H1 (cell line): Measurements from ENCODE around the gene MYOM3. TPM values are rescaled to one million over a fixed set of nuclear protein-coding genes. Genes with fewer than 3 reads are reported as not detected.

ENCODE experiments used
- CTCF ChIA-PET: fragments of 300-600 bp; sonication (Branson Sonifier 250); formaldehyde crosslinking; loops from one replicate; lab custom pipeline; 2021; ENCODE audit not compliant: partially characterized antibody; lab: Charles Lee
- POLR2A ChIA-PET: fragments of 300-600 bp; sonication (Branson Sonifier 250); formaldehyde crosslinking; loops from one replicate; lab custom pipeline; 2021; ENCODE audit warnings: inconsistent platforms; ENCODE audit not compliant: partially characterized antibody; lab: Charles Lee
- DNase-seq, 2 experiments: peaks; one replicate each; pipeline versions ENCODE4 v3.0.0 to v3.0.0-alpha.2; 2010 to 2022; ENCODE audit warnings: low spot score in 2 of 2, low read depth in 1 of 2, mixed read lengths in 1 of 2
- FAIRE-seq: peaks from 2 replicates; lab custom pipeline; 2011; peaks lifted over from hg19 to GRCh38; lab: Jason Lieb, UNC
- H2AFZ ChIP-seq: 2 replicates; pipeline ENCODE4 v1.8.1; 2012; ENCODE audit warnings: low read length, inconsistent platforms
- H2AK5ac ChIP-seq: 2 replicates; pipeline ENCODE4 v1.6.1; 2013; ENCODE audit warnings: low read depth, low read length
- H2BK120ac ChIP-seq: replicated peaks from 2 replicates; pipeline ENCODE3; 2013; ENCODE audit warnings: low read depth, low read length, inconsistent platforms
- H2BK12ac ChIP-seq: 2 replicates; pipeline ENCODE4 v1.6.1; 2013; ENCODE audit warnings: low read depth, low read length
- H2BK15ac ChIP-seq: 2 replicates; pipeline ENCODE4 v1.6.1; 2013; ENCODE audit warnings: low read length
- H2BK20ac ChIP-seq: 2 replicates; pipeline ENCODE4 v1.6.1; 2013; ENCODE audit warnings: low read length
- H2BK5ac ChIP-seq: 2 replicates; pipeline ENCODE4 v1.6.1; 2013; ENCODE audit warnings: low read depth, low read length
- H3K14ac ChIP-seq: 2 replicates; pipeline ENCODE4 v1.6.1; 2013; ENCODE audit warnings: inconsistent platforms; ENCODE audit not compliant: insufficient read length
- H3K18ac ChIP-seq: 2 replicates; pipeline ENCODE4 v1.6.1; 2013; ENCODE audit warnings: low read length; ENCODE audit errors: extremely low read depth
- H3K23ac ChIP-seq: 2 replicates; pipeline ENCODE4 v1.6.1; 2013; ENCODE audit warnings: inconsistent platforms; ENCODE audit not compliant: insufficient read length
- H3K23me2 ChIP-seq: 2 replicates; pipeline ENCODE4 v1.6.1; 2013; ENCODE audit warnings: low read depth, low read length
- H3K27ac ChIP-seq: 2 replicates; pipeline ENCODE4 v1.6.1; 2011; ENCODE audit warnings: low read depth, low read length, inconsistent platforms
- H3K27me3 ChIP-seq, 4 experiments: replicated peaks in 1 of 4; 1 replicate in 1 of 4; 2 replicates in 3 of 4; pipeline versions ENCODE4 v1.6.1 to v1.8.1; 2011 to 2013; ENCODE audit warnings: low read length in 3 of 4, mild to moderate bottlenecking in 3 of 4, inconsistent platforms in 2 of 4, mixed read lengths in 2 of 4, moderate library complexity in 1 of 4; ENCODE audit not compliant: control insufficient read depth in 3 of 4, insufficient read depth in 3 of 4; ENCODE audit errors: extremely low read depth in 1 of 4
- H3K36me3 ChIP-seq, 4 experiments: 2 replicates each; pipeline versions ENCODE4 v1.6.1 to v1.8.1; 2011 to 2013; ENCODE audit warnings: mild to moderate bottlenecking in 4 of 4, low read length in 3 of 4, moderate library complexity in 2 of 4, control low read depth in 1 of 4, inconsistent platforms in 1 of 4; ENCODE audit not compliant: insufficient read depth in 4 of 4, control insufficient read depth in 2 of 4
- H3K4ac ChIP-seq: replicated peaks from 2 replicates; pipeline ENCODE3; 2013; ENCODE audit warnings: low read length, low read depth, mixed read lengths, inconsistent platforms; ENCODE audit not compliant: insufficient read length
- H3K4me1 ChIP-seq, 4 experiments: replicated peaks in 1 of 4; 1 replicate in 1 of 4; 2 replicates in 3 of 4; pipeline versions ENCODE4 v1.6.1 to v1.8.1; 2011 to 2013; ENCODE audit warnings: low read length in 3 of 4, inconsistent platforms in 2 of 4, mixed read lengths in 1 of 4; ENCODE audit not compliant: insufficient read depth in 4 of 4, control insufficient read depth in 3 of 4
- H3K4me2 ChIP-seq, 2 experiments: 2 replicates each; pipeline versions ENCODE4 v1.6.1 to v1.8.1; 2011 to 2013; ENCODE audit warnings: low read depth in 2 of 2, low read length in 2 of 2, control low read depth in 1 of 2, inconsistent platforms in 1 of 2, mild to moderate bottlenecking in 1 of 2; ENCODE audit not compliant: insufficient read depth in 1 of 2
- H3K4me3 ChIP-seq, 4 experiments: fragments of 200-600, 300-600 bp in 1 of 4; sonication (generic), shearing (Covaris generic), sonication (Bioruptor Twin) in 1 of 4; 2 replicates each; pipeline versions ENCODE4 v1.5.1 to v1.8.1; 2011 to 2016; ENCODE audit warnings: low read length in 4 of 4, low read depth in 3 of 4, control low read depth in 2 of 4, inconsistent platforms in 2 of 4, mild to moderate bottlenecking in 2 of 4, mixed read lengths in 1 of 4, moderate library complexity in 1 of 4; ENCODE audit not compliant: insufficient read depth in 2 of 4; ENCODE audit errors: extremely low read depth in 1 of 4
- H3K56ac ChIP-seq: replicated peaks from 2 replicates; pipeline ENCODE3; 2013; ENCODE audit warnings: low read depth, mild to moderate bottlenecking, mixed read lengths, low read length, inconsistent platforms; ENCODE audit not compliant: insufficient read length
- H3K79me1 ChIP-seq: 2 replicates; pipeline ENCODE4 v1.6.1; 2013; ENCODE audit warnings: low read depth, low read length, control low read depth
- H3K79me2 ChIP-seq, 2 experiments: 2 replicates each; pipeline versions ENCODE4 v1.6.1 to v1.8.1; 2012 to 2013; ENCODE audit warnings: low read length in 2 of 2, mild to moderate bottlenecking in 2 of 2, inconsistent platforms in 1 of 2; ENCODE audit not compliant: insufficient read depth in 2 of 2, control insufficient read depth in 1 of 2
- H3K9ac ChIP-seq, 4 experiments: replicated peaks in 1 of 4; 1 replicate in 1 of 4; 2 replicates in 3 of 4; pipeline versions ENCODE4 v1.6.1 to v1.8.1; 2011 to 2013; ENCODE audit warnings: low read depth in 3 of 4, low read length in 3 of 4, control low read depth in 2 of 4, mild to moderate bottlenecking in 2 of 4, moderate library complexity in 2 of 4, inconsistent platforms in 1 of 4; ENCODE audit errors: extremely low read depth in 1 of 4
- H3K9me3 ChIP-seq, 2 experiments: 2 replicates each; pipeline versions ENCODE4 v1.6.1 to v1.8.1; 2012 to 2013; ENCODE audit warnings: mild to moderate bottlenecking in 2 of 2, moderate library complexity in 2 of 2, control low read depth in 1 of 2, inconsistent platforms in 1 of 2, low read depth in 1 of 2, low read length in 1 of 2, mixed read lengths in 1 of 2; ENCODE audit not compliant: insufficient read depth in 2 of 2
- H4K20me1 ChIP-seq, 2 experiments: replicated peaks in 1 of 2; 2 replicates each; pipeline versions ENCODE3 to v1.8.1; 2011 to 2013; ENCODE audit warnings: inconsistent platforms in 2 of 2, low read length in 2 of 2, mild to moderate bottlenecking in 1 of 2; ENCODE audit not compliant: insufficient read depth in 2 of 2, control insufficient read depth in 1 of 2
- H4K5ac ChIP-seq: 2 replicates; pipeline ENCODE4 v1.6.1; 2013; ENCODE audit warnings: low read length, low read depth, mixed read lengths, inconsistent platforms; ENCODE audit not compliant: insufficient read length
- H4K8ac ChIP-seq: 2 replicates; pipeline ENCODE4 v1.8.0; 2013; ENCODE audit warnings: mild to moderate bottlenecking, moderate library complexity, low read length, inconsistent platforms; ENCODE audit not compliant: insufficient read depth; ENCODE audit errors: extremely low read depth
- H4K91ac ChIP-seq: replicated peaks from 2 replicates; pipeline ENCODE3; 2013; ENCODE audit warnings: low read length, mixed read lengths, inconsistent platforms; ENCODE audit not compliant: insufficient read length
- BCL11A ChIP-seq, 2 experiments: IDR thresholded peaks; one replicate each; pipeline ENCODE4 v1.6.1; 2011; ENCODE audit warnings: low read depth in 2 of 2, low read length in 2 of 2, mild to moderate bottlenecking in 2 of 2
- GABPA ChIP-seq: IDR thresholded peaks from 2 replicates; pipeline ENCODE4 v1.6.1; 2011; ENCODE audit warnings: mild to moderate bottlenecking, low read length, moderate library complexity, borderline replicate concordance; ENCODE audit not compliant: insufficient read depth
- SAP30 ChIP-seq: fragments of 300-600 bp; sonication (generic); IDR thresholded peaks from 2 replicates; pipeline ENCODE4 v1.7.1; 2012; ENCODE audit warnings: low read length, moderate library complexity, mild to moderate bottlenecking, inconsistent platforms; ENCODE audit not compliant: insufficient read depth, insufficient replicate concordance
- YY1 ChIP-seq: IDR thresholded peaks from 2 replicates; pipeline ENCODE4 v1.6.1; 2011; ENCODE audit warnings: low read depth, mild to moderate bottlenecking, low read length
- whole genome bisulfite sequencing, 2 experiments: shearing (Covaris generic) in 1 of 2; methylation state at CpG; one replicate each; pipeline versions ENCODE4 v1.1.6 to v1.1.7; 2013 to 2015; ENCODE audit warnings: low lambda C conversion rate in 2 of 2, mixed read lengths in 2 of 2, inconsistent platforms in 1 of 2, low coverage in 1 of 2, missing lambda C conversion rate in 1 of 2; ENCODE audit not compliant: insufficient replicate concordance in 2 of 2, insufficient coverage in 1 of 2, insufficient read length in 1 of 2; ENCODE audit errors: extremely low coverage in 1 of 2, missing lambda C conversion rate in 1 of 2; 5-methylcytosine and 5-hydroxymethylcytosine counted together
- polyA plus RNA-seq, 7 experiments: library from polyadenylated mRNA; depleted of rRNA in 3 of 7; stranded (reverse) in 5 of 7; unstranded in 2 of 7; fragments of >200 nt in 5 of 7; fragments of 200-250 nt in 2 of 7; gene quantifications; 1 replicate in 5 of 7; 2 replicates in 1 of 7; 4 replicates in 1 of 7; pipeline versions ENCODE4 v1.2.1 to v1.2.3, GENCODE V29; 2011 to 2013; ENCODE audit warnings: missing spikeins in 2 of 7, mixed read lengths in 2 of 7
- total RNA-seq: library from RNA; stranded (reverse); fragmentation: NEBNext Ultra II Directional; extraction: Animal tissue kit (Norgen Biotek cat#: 25700); gene quantifications from 2 replicates; pipeline ENCODE4 v1.2.1, GENCODE V29; 2021
- TF ChIP-seq, protein P1 (sequence below): IDR thresholded peaks from 2 replicates; pipeline ENCODE4 v1.6.1; 2012; ENCODE audit warnings: inconsistent platforms

Gene MYOM3
- total and polyA plus RNA-seq, 2 of the 8 experiments (the other 6 are each of a cell fraction or from before 2014, with no cell fraction given), result 0.08 to 0.09 TPM

DNA sequence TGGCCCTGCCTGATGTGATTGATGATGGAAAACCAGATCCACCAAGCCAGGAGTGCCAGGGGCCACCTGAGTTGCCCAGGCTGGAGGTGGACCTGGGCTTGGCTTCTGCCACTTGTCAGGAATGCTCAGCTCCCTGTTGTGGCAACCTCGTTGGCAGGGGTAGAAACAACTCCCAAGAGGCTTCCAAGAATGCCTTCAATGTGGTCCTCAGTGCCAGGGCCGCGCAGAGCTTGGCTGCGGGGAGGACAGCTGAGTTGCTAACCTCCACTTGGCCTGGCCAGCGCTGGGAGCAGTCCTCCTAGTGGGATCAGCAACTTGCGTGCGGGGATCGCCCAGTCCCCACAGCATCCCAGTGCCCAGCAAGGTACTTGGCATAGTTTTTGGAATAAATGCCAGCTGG is 9.0 kb downstream of the MYOM3 start:
- Histone ChIP-seq H3K9ac (no peak overlapping the region), H2BK15ac (no peak overlapping the region), H2AK5ac (no peak overlapping the region), H4K91ac (no peak overlapping the region), H3K18ac (no peak overlapping the region), H3K4me3 (no peak overlapping the region), H3K4me1 (peaks cover 0 to 2% (median under 1%) of the 10 kb centered on the region in 4 experiments; a peak in 3 of 7 replicates), H4K5ac (no peak overlapping the region), H2BK5ac (no peak overlapping the region), H3K4ac (no peak overlapping the region), H2BK120ac (no peak overlapping the region), H3K9me3 (no peaks in the 10 kb centered on the region), H3K4me2 (no peak overlapping the region), H3K56ac (no peak overlapping the region), H4K20me1 (no peaks in the 10 kb centered on the region), H3K27me3 (no peaks in the 10 kb centered on the region), H2BK20ac (no peak overlapping the region), H3K14ac (no peak overlapping the region), H4K8ac (no peak overlapping the region), H2AFZ (no peak overlapping the region), H3K27ac (no peak overlapping the region), H2BK12ac (no peak overlapping the region), H3K23ac (no peak overlapping the region), H3K23me2 (no peaks in the 10 kb centered on the region), H3K79me2 (no peaks in the 10 kb centered on the region), H3K79me1 (no peaks in the 10 kb centered on the region), H3K36me3 (no peaks in the 10 kb centered on the region)
- POLR2A ChIA-PET, result interaction anchor here (1.5 kb wide), 1 partner anchor 10 kb away, joined by 4 read pairs; no protein-coding TSS in a partner anchor
- WGBS, 2 experiments, result 91% methylated on average over 8 of the region's 8 CpGs; no CpG with 5 or more reads in 1 of the 2 experiments
- DNase-seq, result no peak
- CTCF ChIA-PET, result interaction anchor here (0.6 to 2.7 kb wide), 14 partner anchors 8 to 231 kb away, joined by 3 to 10 read pairs (median 3); partner anchors contain the start of gene MYOM3
- no peak for TF ChIP-seq GABPA
- TF ChIP-seq, protein P1, sequence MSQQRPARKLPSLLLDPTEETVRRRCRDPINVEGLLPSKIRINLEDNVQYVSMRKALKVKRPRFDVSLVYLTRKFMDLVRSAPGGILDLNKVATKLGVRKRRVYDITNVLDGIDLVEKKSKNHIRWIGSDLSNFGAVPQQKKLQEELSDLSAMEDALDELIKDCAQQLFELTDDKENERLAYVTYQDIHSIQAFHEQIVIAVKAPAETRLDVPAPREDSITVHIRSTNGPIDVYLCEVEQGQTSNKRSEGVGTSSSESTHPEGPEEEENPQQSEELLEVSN, result no peak
- TF ChIP-seq SAP30, result no peak
- no peak for TF ChIP-seq YY1
- TF ChIP-seq BCL11A (IDR thresholded peaks at IDR 0.05; ENCODE audit: low read depth in 2 of 2, low read length in 2 of 2), result no peak
- no peak for FAIRE-seq
